Colon (tissue), 2 donors: ENCODE data around the gene SYNE2.
"Not testable (repeated sequence)": the region's sequence is repeated elsewhere in the genome, so short reads cannot be mapped to it uniquely, and the experiment has no call there.

ENCODE experiments used
- FAIRE-seq: peaks from 2 replicates; lab custom pipeline; 2012; peaks lifted over from hg19 to GRCh38; lab: Jason Lieb, UNC
- donor health status: control.
- donor health status: control.

The SYNE2 gene

DNA sequence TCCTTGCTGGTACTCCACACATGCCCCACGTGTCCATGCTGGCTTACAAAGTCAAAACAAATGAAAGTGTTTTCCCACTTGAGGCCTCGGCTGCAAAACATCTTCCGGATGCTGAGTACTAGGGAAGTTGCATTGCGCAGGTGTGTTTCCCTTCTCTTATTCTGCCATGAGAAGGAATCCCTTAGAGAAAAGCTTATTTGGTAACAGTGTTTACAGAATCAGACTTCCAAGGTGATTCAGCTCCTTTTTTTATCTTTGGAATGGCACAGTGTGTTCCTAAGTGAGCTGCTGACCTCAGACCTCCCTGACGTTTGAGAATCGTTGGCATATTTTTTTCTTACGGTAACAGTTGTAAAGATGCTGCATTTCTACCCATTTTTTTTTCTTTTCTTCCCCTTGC lies 230.0 kb downstream of the SYNE2 start:
- FAIRE-seq: no peak

- no peak for FAIRE-seq
Measured at GRCh38 chr14:64088647-64088964, 235.8 kb downstream of the SYNE2 start.

- FAIRE-seq: no peak
Measured at GRCh38 chr14:64089920-64090319, 237.1 kb downstream of the SYNE2 start.

DNA sequence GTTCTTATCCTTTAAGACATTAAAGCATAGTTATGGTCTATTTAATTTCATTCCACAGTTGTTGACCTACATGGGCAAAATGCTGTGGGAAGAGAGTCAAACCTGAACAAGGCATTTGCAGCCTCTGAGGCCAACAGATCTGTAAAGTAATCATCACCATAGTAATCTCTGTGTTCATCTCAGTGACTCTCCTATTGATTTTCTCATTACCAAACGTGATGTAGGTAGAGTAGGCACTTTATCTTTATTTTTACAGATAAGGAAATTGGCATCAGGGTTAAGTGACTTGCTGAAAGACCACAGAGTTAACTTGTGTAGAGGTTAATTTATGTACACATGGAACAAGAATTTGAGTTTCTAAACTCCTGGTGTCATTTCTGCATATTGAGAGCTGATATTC lies 238.4 kb downstream of the SYNE2 start:
- no peak for FAIRE-seq

DNA sequence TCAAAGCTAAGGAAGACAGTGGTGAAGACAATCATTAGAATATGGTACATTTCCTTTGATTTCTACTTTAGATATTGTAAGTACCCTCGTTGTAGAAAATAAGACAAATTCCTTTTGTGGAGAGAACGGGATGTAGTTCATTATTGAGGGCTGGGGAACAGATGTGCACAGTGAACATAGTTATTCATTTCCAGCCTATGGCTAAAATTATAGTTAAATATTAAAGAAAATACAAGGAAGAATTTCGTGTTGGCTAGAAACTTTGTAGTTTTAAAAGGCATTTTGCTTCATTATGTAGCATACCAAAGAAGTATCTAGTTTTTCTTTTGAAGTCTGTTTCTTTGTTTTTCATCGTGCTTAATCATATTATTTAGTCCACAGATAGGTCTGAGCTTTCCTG lies 239.5 kb downstream of the SYNE2 start:
- no peak for FAIRE-seq

- no peak for FAIRE-seq
Measured at GRCh38 chr14:64092940-64093339, 240.1 kb downstream of the SYNE2 start.

DNA sequence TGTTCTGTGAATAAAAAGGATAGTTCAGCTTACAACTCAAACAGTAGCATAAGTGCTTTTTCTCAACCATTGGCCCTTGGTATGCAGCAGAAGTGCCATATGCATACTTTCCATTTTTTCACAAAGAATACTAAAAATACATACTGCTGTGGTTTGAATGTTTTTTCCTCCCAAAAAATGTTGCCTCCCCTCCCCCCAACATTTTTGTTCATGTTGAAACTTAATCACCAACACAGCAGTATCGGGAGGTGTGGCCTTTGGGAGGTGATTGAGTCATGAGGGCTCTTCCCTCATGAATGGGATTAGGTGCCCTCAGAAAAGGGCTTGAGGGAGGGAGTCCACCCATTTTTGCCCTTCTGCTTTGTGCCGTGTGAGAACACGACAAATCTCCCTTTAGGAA lies 242.8 kb downstream of the SYNE2 start:
- no peak for FAIRE-seq

- no peak for FAIRE-seq
Measured at GRCh38 chr14:64098120-64098519, 245.3 kb downstream of the SYNE2 start.

DNA sequence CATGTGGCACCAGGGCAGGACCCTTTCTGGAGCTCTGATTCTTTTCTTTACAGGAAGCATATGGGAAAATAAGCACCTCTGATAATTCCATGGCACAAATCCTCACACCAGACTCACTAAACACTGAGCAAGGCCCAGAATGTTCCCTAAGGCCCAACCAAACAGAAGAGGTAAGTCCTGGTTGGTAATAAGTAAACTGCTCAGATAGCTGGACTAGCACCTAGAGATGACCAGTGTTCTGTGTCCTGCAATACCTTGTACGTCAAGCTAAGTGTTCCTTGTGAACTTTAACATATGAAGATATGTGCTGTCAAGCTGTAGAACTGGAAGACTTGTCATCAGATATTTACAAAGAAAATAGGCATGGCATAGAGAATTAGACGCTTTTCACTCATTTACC lies 254.6 kb downstream of the SYNE2 start:
- no peak for FAIRE-seq

DNA sequence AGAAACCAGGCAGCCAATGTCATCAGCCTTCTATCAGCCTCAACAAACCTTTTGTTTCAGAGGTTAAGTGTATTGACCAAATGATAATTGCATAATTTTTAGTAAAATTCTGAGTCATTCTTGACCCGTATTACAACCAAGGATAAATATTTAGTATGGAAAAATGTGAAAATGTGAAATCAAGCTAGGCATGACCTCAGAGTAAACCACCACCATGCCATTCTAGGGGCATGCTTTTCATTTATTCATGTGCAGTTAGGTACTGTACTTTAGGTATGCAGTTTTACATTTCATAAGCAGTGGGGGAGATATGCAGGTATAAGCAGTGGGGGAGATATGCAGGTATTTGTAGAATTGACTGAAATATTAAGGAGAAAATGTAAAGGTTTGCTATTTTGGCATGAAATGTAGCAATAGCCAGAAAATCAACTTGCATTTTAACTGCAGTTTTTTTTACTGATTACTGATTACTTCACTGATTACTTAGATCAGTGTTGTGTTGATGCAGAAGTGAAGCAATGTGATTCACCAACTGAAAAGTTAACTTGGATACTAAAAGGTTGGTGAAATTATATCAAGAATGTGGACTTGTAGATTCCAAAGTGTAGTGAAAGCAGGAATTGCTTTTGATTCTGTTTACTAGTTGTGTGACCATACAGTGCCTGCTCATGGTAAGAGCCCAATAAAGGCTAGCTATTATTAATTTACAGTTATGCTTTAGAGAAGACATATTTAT lies 257.2 kb downstream of the SYNE2 start:
- no peak for FAIRE-seq

- FAIRE-seq: no peak
Measured at GRCh38 chr14:64110802-64111201, 258.0 kb downstream of the SYNE2 start.

DNA sequence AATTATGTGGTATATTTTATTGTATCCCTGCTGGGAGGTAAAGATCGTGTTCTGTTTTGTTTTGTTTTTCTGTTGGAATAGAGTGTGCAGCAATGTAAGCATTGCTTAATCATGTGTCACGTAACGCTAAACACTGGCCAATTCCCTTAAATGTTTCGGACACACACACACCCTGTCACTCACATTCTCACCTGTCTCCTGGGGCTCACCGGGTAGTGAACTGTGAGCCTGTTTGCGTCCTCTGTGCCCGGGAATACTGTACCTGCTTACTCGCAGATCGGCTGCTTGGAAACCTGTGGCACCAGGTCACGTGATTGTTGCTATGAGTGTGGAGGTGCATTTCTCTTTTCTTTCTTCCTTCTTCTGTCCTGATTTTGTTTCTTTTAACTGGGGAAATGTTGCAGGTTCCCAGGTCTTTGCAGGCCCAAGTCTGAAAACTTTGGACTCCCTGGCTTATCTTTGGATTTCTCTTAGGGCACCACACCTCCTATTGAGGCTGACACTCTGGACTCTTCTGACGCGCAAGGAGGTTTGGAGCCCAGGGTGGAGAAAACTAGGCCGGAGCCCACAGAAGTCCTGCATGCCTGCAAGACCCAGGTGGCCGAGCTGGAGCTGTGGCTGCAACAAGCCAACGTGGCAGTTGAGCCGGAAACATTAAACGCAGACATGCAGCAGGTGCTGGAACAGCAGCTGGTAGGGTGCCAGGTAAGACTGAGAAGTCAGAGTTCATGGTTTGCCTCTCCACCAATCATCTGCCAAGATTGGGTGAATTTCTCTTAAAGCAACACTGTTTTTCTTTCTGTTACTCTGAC lies 260.3 kb downstream of the SYNE2 start:
- FAIRE-seq: no peak

GRCh38 chr14:64114166-64114565 lies 261.4 kb downstream of the SYNE2 start:
- no peak for FAIRE-seq

DNA sequence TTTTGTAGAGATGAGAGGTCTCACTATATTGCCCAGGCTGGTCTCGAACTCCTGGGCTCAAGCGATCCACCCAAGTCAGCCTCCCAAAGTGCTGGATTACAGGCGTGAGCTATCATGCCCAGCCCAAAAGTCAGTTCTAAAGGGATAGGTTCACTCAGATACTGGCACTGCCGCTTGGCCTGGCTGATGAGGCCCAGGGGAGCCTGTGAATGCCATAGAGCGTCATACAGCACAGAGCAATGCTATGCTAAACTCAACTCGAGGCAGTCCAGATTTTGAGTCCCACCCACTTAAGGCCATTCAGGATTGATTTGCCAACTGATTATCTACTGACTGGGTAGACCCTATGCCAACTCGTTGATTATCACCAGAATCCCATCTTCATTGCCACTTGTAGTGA lies 262.0 kb downstream of the SYNE2 start:
- FAIRE-seq: no peak

DNA sequence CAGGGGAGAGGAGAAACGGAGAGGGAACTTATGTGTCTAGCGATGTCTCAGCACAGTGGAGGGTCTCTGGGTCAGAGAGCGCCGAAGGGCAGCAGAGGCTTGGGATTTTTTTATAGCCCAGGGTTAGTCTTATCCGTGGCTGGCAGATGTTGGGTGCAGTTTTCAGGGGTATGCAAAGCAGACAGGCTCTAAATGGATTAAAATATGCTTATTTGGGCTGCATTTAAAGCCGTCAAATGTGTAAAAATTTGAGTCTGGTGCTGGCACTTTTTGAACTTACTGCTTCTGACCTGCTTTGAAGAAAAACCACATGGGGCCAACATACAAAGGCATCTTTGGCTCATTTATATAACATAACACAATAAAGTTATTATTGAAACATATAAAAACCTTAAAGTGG lies 262.6 kb downstream of the SYNE2 start:
- FAIRE-seq: no peak

GRCh38 chr14:64117671-64118402 lies 265.0 kb downstream of the SYNE2 start:
- FAIRE-seq: no peak

DNA sequence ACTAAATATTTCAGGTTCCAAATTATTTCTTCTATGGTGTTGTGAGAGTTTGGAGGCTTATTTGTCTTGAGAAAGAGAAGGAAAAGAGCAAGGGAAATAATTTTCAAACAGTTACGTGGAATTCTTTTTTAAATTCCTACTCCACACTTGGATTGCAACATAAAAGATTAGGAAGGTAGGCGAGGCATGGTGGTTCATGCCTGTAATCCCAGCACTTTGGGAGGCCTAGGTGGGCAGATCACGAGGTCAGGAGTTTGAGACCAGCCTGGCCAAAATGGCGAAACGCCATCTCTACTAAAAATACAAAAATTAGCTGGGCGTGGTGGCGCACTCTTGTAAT lies 265.6 kb downstream of the SYNE2 start:
- not testable (repeated sequence) for FAIRE-seq

GRCh38 chr14:64118892-64119291 lies 266.1 kb downstream of the SYNE2 start:
- FAIRE-seq: no peak

- FAIRE-seq: no peak
Measured at GRCh38 chr14:64119500-64119899, 266.7 kb downstream of the SYNE2 start.

- no peak for FAIRE-seq
Measured at GRCh38 chr14:64119980-64120379, 267.2 kb downstream of the SYNE2 start.

DNA sequence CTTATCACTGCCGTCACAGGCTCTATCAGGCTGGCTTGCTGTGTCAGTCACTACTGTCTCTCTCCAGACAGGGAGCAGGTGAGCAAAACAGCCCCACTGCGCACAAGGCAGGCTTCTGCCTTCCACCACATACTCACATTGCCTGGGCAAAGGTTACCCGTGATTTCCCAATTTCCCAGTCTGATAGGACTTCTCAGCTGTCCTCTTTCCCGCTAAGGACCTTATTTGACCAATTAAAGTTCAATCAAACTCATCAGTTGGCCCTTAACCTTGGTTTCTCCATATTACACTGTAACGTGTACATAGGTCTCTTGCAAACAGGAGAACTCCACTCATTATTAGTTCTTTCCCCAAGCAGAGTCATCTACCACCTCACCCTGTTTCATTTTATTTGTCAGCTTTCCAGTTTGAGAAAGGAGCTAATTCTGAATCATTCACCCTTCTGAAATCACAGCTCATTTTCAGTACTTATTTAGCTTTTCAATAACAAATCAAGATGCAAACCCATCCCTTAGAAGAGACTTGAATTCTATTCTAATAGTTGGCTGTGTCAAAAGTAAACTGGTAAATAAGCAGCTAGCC lies 270.5 kb downstream of the SYNE2 start:
- no peak for FAIRE-seq

- FAIRE-seq: no peak
Measured at GRCh38 chr14:64125270-64125669, 272.5 kb downstream of the SYNE2 start.

DNA sequence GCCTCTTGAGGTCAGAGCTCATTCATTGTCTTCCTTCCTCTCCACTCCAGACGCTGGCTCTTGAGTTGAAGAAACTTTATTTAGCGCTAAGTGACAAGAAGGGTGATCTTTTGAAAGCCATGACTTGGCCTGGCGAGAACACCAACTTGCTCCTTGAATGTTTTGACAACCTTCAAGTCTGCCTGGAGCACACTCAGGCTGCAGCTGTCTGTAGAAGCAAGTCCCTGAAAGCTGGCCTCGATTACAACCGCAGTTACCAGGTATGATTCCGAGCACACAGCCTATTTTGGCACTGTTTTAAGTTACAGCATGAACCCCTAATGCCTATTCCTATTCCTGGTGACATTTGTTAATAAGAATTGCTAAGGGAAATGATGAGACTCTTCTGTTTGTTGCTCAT lies 273.7 kb downstream of the SYNE2 start:
- no peak for FAIRE-seq
